GM18520 (cell line): ENCODE measurements around the gene SNX32.
"Not testable (repeated sequence)": the region's sequence is repeated elsewhere in the genome, so short reads cannot be mapped to it uniquely, and the experiment has no call there.

Source experiments
- ATAC-seq: cut with Tn5 transposase; IDR thresholded peaks from one replicate; pipeline ENCODE4 v1.9.1; 2021; ENCODE audit not compliant: unreplicated experiment

Gene SNX32

GRCh38 chr11:65883058-65883761 lies 49.4 kb downstream of the SNX32 start:
- no peak for ATAC-seq

- ATAC-seq, result no peak
Observed at GRCh38 chr11:65883786-65884715, 50.3 kb downstream of the SNX32 start.

GRCh38 chr11:65884716-65885092 lies 50.9 kb downstream of the SNX32 start:
- no peak for ATAC-seq

DNA sequence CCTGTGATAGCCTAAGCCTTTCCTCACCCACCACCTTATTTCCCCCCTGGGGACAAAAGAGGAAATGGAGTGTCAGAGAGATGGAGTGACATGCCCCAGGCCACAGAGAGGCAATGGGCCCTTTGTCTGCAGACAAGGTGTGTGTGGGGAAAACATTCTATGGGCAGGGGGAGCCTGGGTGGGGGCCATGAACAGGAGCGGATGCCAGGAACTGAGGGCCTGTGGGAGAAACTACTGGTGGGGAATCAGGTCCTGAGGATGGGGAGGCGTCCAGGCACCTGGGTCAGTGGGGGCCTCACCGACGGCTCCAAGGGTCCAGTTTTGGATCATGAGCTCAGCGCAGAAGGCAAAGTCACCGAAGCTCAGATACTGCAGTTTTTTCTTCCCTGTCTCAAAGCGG lies 51.5 kb downstream of the SNX32 start:
- ATAC-seq, result no peak

DNA sequence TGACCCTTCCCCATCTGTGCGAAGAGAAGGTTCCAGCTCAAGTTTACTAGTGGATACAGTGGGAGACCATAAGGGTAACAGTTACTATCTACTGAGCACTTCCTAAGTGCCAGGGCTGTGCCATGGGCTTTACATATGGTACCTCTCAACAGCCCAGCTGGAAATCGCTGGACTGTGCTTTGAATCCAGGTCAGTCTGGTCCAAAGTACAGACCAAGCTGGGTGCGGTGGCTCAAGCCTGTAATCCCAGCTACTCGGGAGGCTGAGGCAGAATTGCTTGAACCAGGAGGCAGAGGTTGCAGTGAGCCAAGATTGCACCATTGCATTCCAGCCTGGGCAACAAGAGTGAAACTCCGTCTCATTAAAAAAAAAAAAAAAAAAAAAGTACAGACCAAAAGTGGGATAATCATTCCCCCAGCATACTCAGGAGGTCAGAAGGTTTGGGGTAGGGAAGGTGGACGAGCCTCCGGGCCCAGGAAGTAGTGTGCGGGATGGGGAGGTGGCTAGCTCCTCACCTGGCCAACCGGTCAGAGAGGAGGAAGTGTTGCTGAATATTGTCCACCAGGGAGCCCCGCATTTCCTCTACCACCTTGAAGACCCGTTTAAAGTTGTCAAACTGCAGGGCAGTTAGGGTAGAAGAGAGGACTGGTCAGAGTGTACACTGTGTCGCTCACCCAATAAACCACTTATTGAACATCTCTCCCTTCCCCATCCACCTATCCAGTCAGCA lies 52.2 kb downstream of the SNX32 start:
- ATAC-seq, result no peak

DNA sequence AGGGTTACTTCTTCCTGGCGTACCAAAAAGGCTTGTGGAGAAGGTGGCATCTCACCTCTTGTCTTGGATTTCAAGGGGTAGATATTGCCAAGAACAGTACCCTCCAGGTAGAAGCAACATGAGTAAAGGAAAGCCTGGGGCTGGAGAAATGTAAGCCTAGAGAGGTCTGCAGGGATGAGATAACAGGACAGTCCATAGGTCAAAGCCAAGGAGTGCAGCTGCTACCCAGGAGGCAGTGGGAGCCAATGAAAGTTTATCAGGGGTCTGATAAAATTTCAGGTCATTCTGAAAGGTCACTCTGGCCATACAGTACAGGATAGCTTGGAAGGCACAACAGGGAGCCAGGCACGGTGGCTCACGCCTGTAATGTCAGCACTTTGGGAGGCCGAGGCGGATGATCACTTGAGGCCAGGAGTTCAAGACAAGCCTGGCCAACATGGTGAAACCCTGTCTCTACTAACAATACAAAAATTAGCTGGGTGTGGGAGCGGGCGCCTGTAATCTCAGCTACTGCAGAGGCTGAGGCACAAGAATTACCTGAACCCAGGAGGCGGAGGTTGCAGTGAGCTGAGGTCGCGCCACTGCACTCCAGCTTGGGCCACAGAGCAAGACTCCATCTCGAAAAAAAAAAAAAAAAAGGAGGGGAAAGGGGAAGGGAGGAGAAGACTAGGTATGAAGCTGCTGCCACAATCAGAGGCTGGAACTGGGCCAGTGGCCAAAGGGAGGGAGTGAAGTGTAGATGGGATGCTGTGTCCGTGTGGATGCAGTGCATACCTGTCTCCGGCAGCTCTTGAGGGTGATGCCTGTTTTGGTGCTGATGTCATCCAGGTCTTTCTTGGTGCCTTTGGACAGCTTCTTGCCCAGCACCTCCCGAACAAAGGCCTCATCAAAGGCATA lies 53.3 kb downstream of the SNX32 start:
- ATAC-seq, result no peak

DNA sequence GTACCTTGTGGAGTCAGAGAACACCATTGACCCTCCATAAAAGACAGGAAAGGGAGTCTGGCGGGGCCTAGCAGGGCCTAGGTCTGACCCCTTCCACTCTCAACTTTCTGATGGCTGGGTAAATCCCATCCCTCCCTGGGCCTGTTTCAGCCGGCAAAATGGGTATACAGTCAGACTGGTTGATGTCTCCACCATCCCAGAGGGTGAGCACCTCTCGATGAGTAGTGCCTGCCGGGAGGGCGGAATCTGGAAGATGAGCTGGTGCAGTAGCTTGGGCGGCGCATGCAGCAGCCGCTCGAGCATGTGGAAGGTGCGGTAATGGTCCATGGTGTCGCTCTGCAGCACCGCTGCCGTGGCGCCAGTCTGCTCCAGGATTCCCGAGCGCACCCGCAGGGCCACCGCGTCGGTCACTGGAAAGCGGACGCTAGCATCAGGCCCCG lies 54.0 kb downstream of the SNX32 start:
- ATAC-seq, result no peak

DNA sequence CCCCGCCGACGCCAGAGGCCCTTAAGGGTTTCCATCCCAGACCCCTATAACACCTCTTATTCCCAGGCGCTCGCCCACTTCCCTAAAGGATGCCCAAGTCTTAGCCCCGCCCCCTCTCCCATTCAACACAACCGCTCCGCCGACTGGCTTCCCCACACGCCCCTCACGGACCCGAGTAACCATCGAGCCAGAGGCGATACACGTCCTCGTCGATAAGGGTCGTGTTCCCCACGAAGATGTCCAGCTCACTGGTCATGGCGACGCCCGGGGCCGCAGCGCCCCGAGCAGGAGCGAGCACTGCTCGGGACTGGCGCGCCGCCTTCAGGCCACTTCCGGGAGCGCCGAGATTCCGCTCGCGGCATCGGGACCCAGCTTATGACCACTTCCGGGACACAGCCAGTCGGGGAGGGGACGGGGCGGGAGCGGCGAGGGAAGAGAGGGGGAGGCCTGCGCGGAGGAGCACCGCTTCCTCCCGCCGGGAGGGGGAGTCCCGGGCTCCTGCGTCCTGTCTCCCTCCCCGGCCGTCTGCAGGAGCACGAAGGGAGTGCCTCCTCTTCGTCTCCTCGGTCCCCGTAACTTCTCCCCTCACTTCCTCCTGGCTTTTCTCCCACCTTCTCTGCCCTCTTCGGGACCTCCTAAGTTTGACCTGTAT lies 54.5 kb downstream of the SNX32 start, which contains the start of gene FIBP:
FIBP (minus strand) TSS at position 309 of the 652 bp plus-strand sequence; CDS start at position 256, 53 bp downstream.
- ATAC-seq, result peak; percentile 25

- ATAC-seq, result peak; percentile 49
Observed at GRCh38 chr11:65890324-65891218, 56.8 kb downstream of the SNX32 start, which contains the start of gene CCDC85B. TSS of gene CCDC85B (plus strand) at chr11:65890673. CDS start at chr11:65890784, 111 bp downstream.

- ATAC-seq, result no peak
Observed at GRCh38 chr11:65891219-65892136, 57.7 kb downstream of the SNX32 start.

DNA sequence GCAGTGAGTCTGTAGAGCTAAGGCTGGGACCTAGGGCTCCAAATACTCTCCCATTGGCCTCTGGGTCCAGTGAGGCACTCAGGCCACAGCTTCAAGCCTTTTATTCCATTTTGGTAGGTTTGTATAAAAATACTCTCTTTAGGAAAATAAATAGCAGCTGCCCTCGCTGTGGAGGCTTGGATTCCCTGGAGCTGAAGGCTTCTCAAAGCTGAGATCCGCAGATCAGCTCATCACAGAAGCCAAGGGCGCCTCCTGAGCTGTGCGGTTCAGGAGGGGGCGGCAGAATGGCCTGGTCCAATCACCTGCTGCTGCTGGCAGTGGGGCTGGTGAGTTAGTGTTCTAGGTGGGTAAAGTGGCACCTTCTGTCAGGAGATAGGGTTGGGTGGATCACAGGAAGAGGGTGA lies 58.4 kb downstream of the SNX32 start:
- not testable (repeated sequence) for ATAC-seq

- no peak for ATAC-seq
Observed at GRCh38 chr11:65892661-65893317, 59.0 kb downstream of the SNX32 start.

DNA sequence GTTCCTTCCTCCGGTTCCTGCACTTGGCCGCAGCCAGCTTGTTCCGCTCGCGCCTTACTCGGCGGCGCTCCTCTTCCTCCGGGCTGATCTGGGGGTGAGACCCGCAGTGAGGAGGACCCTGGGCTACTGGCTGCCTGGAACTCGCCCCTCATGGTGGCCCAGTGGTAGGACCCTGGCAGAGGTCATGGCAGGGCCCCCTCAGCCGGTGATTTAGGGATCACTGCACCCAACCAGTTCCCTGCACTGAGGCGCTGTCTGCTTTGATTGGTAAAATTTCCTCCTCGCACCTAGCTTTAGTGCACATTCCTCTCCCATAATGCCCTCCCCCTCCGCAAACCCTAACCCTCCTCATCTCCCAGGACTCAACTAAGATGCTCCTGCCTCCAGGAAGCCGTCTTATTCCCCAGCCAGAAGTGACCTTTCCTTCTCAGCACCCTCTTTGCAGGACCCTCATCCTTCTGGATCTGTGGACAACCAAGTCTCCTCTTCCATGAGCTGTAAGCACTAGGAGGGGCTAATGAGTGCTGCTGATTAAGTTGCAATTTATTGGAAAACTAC lies 60.4 kb downstream of the SNX32 start:
- ATAC-seq, result no peak

- no peak for ATAC-seq
Observed at GRCh38 chr11:65895482-65895981, 61.8 kb downstream of the SNX32 start.

- ATAC-seq, result no peak
Observed at GRCh38 chr11:65896034-65896999, 62.6 kb downstream of the SNX32 start.
